Stimulated activated naive CD8-positive, alpha-beta T cell treated with anti-CD3 and anti-CD28 coated beads, Interleukin-15, Interleukin-2, amounts not matched to agents 100 ng/mL and 50 ng/mL, for 24 hours (primary cell): ENCODE measurements around the gene MT4.

Experiments used
- H3K27ac Mint-ChIP-seq: one replicate; pipeline ENCODE4 v1.8.0; 2021; ENCODE audit warnings: mild to moderate bottlenecking, mixed read lengths
- H3K27me3 Mint-ChIP-seq: one replicate; pipeline ENCODE4 v1.8.0; 2021; ENCODE audit warnings: mixed read lengths
- H3K36me3 Mint-ChIP-seq: one replicate; pipeline ENCODE4 v1.8.0; 2021; ENCODE audit warnings: low read depth, mixed read lengths
- H3K4me1 Mint-ChIP-seq: one replicate; pipeline ENCODE4 v1.8.0; 2021; ENCODE audit warnings: low read depth, mixed read lengths
- H3K4me3 Mint-ChIP-seq: one replicate; pipeline ENCODE4 v1.8.0; 2021; ENCODE audit warnings: mild to moderate bottlenecking, mixed read lengths
- H3K9me3 Mint-ChIP-seq: one replicate; pipeline ENCODE4 v1.8.0; 2021; ENCODE audit warnings: mixed read lengths

MT4 gene

DNA sequence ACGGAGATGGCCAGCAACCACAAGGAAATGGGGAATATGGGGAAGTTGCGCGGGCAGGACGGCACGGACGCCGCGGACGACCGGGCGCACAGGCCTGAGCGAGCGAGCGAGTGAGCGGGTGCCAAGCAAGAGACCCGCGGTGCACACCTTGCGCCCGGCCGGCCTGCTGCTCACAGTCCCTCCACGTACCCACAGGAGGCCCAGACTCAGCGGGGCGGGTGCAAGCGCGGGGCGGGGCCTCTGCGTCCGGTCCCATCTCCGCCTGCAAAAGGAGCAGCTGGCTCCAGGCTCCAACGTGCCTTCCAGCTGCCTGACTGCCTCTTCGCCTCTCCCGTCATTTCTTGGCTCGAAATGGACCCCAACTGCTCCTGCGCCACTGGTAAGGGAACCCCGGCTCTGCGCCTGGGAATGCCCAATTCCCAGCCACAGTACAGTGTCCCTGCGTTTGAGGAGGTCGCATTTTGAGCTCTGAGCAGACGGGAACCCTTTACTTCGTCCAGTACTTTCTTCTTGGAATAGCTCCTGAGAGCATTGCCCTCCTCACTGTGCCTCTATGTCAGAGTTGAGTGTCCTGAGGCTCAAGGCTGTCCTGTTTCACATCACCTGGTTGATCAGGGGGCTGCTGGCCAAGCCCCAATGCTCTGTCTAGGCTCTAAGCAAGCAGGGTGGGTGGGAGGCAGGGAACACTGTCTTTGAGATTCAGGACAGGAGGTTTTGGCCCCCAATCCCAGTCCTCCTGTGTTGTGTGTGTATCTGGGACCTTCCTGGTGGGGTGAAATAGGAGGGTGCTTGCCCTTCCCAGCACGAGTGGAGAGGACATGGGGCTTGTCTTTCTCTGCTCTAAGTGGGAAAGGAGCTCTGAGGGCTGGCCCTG is 52.6 kb downstream of the MT4 start:
- H3K4me1 Mint-ChIP-seq, result peaks cover 44% of the 10 kb centered on the region
- peaks cover 29% of the 10 kb centered on the region for H3K27me3 Mint-ChIP-seq
- H3K27ac Mint-ChIP-seq, result no peak overlapping the region
- no peaks in the 10 kb centered on the region for H3K9me3 Mint-ChIP-seq
- peaks cover 2% of the 10 kb centered on the region for H3K36me3 Mint-ChIP-seq
- H3K4me3 Mint-ChIP-seq, result peak overlapping the region; percentile 70

DNA sequence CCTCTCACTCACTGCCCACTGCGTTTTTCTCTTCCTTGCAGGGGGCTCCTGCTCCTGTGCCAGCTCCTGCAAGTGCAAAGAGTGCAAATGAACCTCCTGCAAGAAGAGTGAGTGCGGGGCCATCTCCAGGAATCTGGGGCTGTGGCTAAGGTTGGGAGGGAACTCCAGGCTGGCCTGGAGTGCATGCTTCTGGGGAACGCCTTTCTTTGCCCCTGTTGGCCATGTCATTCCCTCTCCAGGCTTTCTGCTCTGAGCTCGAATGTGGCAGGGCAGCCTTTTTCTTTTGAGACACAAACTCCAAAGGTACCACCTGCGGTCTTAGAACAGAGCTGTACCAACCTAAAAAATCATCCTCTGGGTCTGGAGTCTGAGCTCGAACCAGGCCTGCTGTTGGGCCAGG is 53.3 kb downstream of the MT4 start:
- no peak overlapping the region for H3K27ac Mint-ChIP-seq
- no peak overlapping the region for H3K4me3 Mint-ChIP-seq
- H3K9me3 Mint-ChIP-seq, result no peaks in the 10 kb centered on the region
- H3K36me3 Mint-ChIP-seq, result no peaks in the 10 kb centered on the region
- H3K4me1 Mint-ChIP-seq, result peaks cover 37% of the 10 kb centered on the region
- peaks cover 29% of the 10 kb centered on the region for H3K27me3 Mint-ChIP-seq
